Peyer's patch (tissue), 4 donors: ENCODE measurements around the gene HSPA4. TPM values are rescaled to one million over a fixed set of nuclear protein-coding genes. Genes with fewer than 3 reads are reported as not detected.

Experiments
- DNase-seq, 3 donors: peaks; one replicate each; pipeline ENCODE4 v3.0.0-alpha.2; 2017 to 2019
- H3K27ac ChIP-seq, 4 donors: fragments of 200-600 bp; sonication (generic); one replicate each; pipeline ENCODE4 v1.5.1; 2016 to 2019
- H3K27me3 ChIP-seq, 2 donors: fragments of 200-600 bp; sonication (generic); one replicate each; pipeline ENCODE4 v1.5.1; 2019
- H3K36me3 ChIP-seq, 3 donors: fragments of 200-600 bp; sonication (generic); one replicate each; pipeline ENCODE4 v1.5.1; 2016 to 2019
- H3K4me1 ChIP-seq, 4 donors: fragments of 200-600 bp; sonication (generic); one replicate each; pipeline ENCODE4 v1.5.1; 2016 to 2019
- H3K4me3 ChIP-seq, 4 donors: fragments of 200-600 bp; sonication (generic); 1 replicate in 3 of 4; 2 replicates in 1 of 4; pipeline ENCODE4 v1.5.1; 2016 to 2019; ENCODE audit warnings: mild to moderate bottlenecking in 1 of 4
- H3K9me3 ChIP-seq, 4 donors: fragments of 200-600 bp; sonication (generic); one replicate each; pipeline ENCODE4 v1.5.1; 2016 to 2019; ENCODE audit warnings: mild to moderate bottlenecking in 1 of 4
- CTCF ChIP-seq, 6 experiments: fragments of 450-650 bp in 4 of 6; fragments of 200-600 bp in 2 of 6; sonication (generic) in 1 of 6; IDR thresholded peaks; one replicate each; pipeline ENCODE4 v1.5.1; 2017 to 2019; ENCODE audit warnings: antibody characterized with exemption in 6 of 6, mild to moderate bottlenecking in 3 of 6, moderate library complexity in 1 of 6
- POLR2A ChIP-seq, 2 donors: fragments of 450-650 bp; IDR thresholded peaks; one replicate each; pipeline ENCODE4 v1.5.1; 2017; ENCODE audit warnings: antibody characterized with exemption in 2 of 2, mild to moderate bottlenecking in 2 of 2, moderate library complexity in 2 of 2
- total RNA-seq, 4 donors: library from RNA; depleted of rRNA; stranded (reverse); fragments of >200 nt; gene quantifications; one replicate each; pipeline ENCODE4 v1.1.0, GENCODE V29; 2016

Gene HSPA4
- total RNA-seq, 4 donors from 2014 or later: 18.0 to 78.4 (median 41.4) TPM

GRCh38 chr5:133053448-133053847, 1.6 kb downstream of the HSPA4 start:
- Histone ChIP-seq H3K9me3 (no peaks in the 10 kb centered on the region), H3K27me3 (no peaks in the 10 kb centered on the region), H3K36me3 (no peaks in the 10 kb centered on the region), H3K4me3 (peak overlapping the region in 2 of 4 donors; percentile 83 to 91), H3K27ac (peak overlapping the region in 1 of 4 donors; percentile 99), H3K4me1 (peaks cover 0 to 42% (median 11%) of the 10 kb centered on the region in 4 donors)
- TF ChIP-seq POLR2A (IDR thresholded peaks at IDR 0.05) (no peak), CTCF (IDR thresholded peaks at IDR 0.05) (no peak)
- no peak for DNase-seq

- TF ChIP-seq CTCF (IDR thresholded peaks at IDR 0.05) (no peak), POLR2A (IDR thresholded peaks at IDR 0.05) (no peak)
- H3K9me3 ChIP-seq: no peaks in the 10 kb centered on the region
- peaks cover 0 to 42% (median 13%) of the 10 kb centered on the region in 4 donors for H3K4me1 ChIP-seq
- no peak for DNase-seq
- no peaks in the 10 kb centered on the region for H3K27me3 ChIP-seq
- no peak overlapping the region for H3K27ac ChIP-seq
- H3K4me3 ChIP-seq: no peak overlapping the region
- no peaks in the 10 kb centered on the region for H3K36me3 ChIP-seq
These were observed 3.1 kb downstream of the HSPA4 start for GRCh38 chr5:133054697-133055471.

GRCh38 chr5:133056891-133057290, 5.1 kb downstream of the HSPA4 start:
- no peak overlapping the region for H3K4me3 ChIP-seq
- peaks cover 0 to 35% (median 10%) of the 10 kb centered on the region in 4 donors for H3K4me1 ChIP-seq
- H3K36me3 ChIP-seq: no peaks in the 10 kb centered on the region
- no peaks in the 10 kb centered on the region for H3K27me3 ChIP-seq
- no peak overlapping the region for H3K27ac ChIP-seq
- no peak for TF ChIP-seq CTCF (IDR thresholded peaks at IDR 0.05)
- TF ChIP-seq POLR2A (IDR thresholded peaks at IDR 0.05): no peak
- H3K9me3 ChIP-seq: no peaks in the 10 kb centered on the region
- no peak for DNase-seq

- no peak for DNase-seq
- TF ChIP-seq POLR2A (IDR thresholded peaks at IDR 0.05) (no peak), CTCF (IDR thresholded peaks at IDR 0.05) (no peak)
- Histone ChIP-seq H3K4me3 (no peak overlapping the region), H3K27ac (no peak overlapping the region), H3K9me3 (no peaks in the 10 kb centered on the region), H3K4me1 (peaks cover 0 to 22% (median 5%) of the 10 kb centered on the region in 4 donors), H3K36me3 (no peaks in the 10 kb centered on the region), H3K27me3 (no peaks in the 10 kb centered on the region)
These were observed 7.8 kb downstream of the HSPA4 start for GRCh38 chr5:133059621-133060020.

GRCh38 chr5:133062276-133062675, 10.5 kb downstream of the HSPA4 start:
- Histone ChIP-seq H3K27ac (no peak overlapping the region), H3K4me1 (peaks cover 0 to 10% (median 4%) of the 10 kb centered on the region in 4 donors)
- no peak for TF ChIP-seq CTCF (IDR thresholded peaks at IDR 0.05)
- TF ChIP-seq POLR2A (IDR thresholded peaks at IDR 0.05): no peak

More at GRCh38 chr5:133062276-133062675, 10.5 kb downstream of the HSPA4 start:
- Histone ChIP-seq H3K36me3 (peaks cover 0 to 12% (median 0%) of the 10 kb centered on the region in 3 donors), H3K4me3 (no peak overlapping the region), H3K27me3 (no peaks in the 10 kb centered on the region), H3K9me3 (no peaks in the 10 kb centered on the region)
- no peak for DNase-seq
